A549 (cell line): ENCODE data around the gene KYNU.
A peak's percentile ranks its signal among the peaks of the same experiment; 100 is the strongest.

ENCODE experiments used
- GATA3 ChIP-seq: IDR thresholded peaks from 2 replicates; pipeline ENCODE4 v1.6.1; 2012; ENCODE audit warnings: borderline replicate concordance
- HOXA7 ChIP-seq: fragments of 250-450 bp; sonication (Bioruptor Pico); IDR thresholded peaks from 2 replicates; pipeline ENCODE4 v1.5.0; 2020; ENCODE audit warnings: mild to moderate bottlenecking, moderate library complexity
- HOXB5 ChIP-seq: fragments of 250-450 bp; sonication (Bioruptor Pico); IDR thresholded peaks from 2 replicates; pipeline ENCODE4 v1.5.0; 2020; ENCODE audit warnings: mild to moderate bottlenecking, moderate library complexity
- JUN ChIP-seq, 2 experiments: fragments of >200 bp; sonication (Bioruptor Twin); formaldehyde crosslinking; IDR thresholded peaks; 2 replicates in 1 of 2; 3 replicates in 1 of 2; pipeline ENCODE4 v1.6.1; 2016 to 2017
- MAZ ChIP-seq: fragments of 150-350 bp; IDR thresholded peaks from 2 replicates; pipeline ENCODE4 v1.6.1; 2014; ENCODE audit warnings: antibody characterized with exemption, low read depth, low read length, borderline replicate concordance
- POLR2A ChIP-seq: IDR thresholded peaks from 2 replicates; pipeline ENCODE4 v1.6.1; 2012; ENCODE audit warnings: mild to moderate bottlenecking, low read length
- POLR2AphosphoS2 ChIP-seq: conservative IDR thresholded peaks from 2 replicates; pipeline ENCODE4 v1.6.1; 2012; ENCODE audit warnings: low read length, improper control_type of control experiment, inconsistent platforms
- TF ChIP-seq, protein P1 (sequence below): fragments of >200 bp; sonication (Bioruptor Twin); formaldehyde crosslinking; IDR thresholded peaks from 3 replicates; pipeline ENCODE4 v1.5.1; 2016
- TF ChIP-seq, protein P2 (sequence below): fragments of 450-650 bp; IDR thresholded peaks from 2 replicates; pipeline ENCODE4 v1.6.1; 2014; ENCODE audit warnings: antibody characterized with exemption
- TF ChIP-seq, protein P3 (sequence below): fragments of 200-600 bp; sonication (generic); IDR thresholded peaks from 2 replicates; pipeline ENCODE4 v1.6.1; 2016; ENCODE audit warnings: antibody characterized with exemption, mild to moderate bottlenecking, moderate library complexity

DNA sequence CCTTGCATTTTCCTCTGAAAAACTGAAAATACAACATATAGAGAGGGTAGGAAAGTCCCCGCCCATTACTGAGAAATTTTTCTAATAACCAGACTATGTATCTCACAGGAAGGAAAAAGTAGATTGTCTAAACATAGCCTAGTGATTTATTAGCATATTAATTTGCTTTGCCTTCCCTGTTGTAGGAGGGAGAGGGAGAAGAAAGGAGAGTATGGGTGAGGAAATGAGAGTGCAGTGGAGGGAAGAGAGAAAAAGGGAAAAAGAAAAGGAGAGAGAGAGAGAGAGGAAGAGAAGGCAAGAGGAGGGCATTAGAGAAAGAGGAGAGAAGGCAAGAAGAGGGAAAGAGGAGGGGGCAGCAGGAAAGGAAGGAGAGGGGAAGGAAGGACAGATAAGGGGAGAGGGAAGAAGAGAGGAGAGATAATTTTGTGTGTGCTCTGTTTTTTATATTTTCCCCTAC lies 3.6 kb upstream of the KYNU start:
- TF ChIP-seq, protein P1, sequence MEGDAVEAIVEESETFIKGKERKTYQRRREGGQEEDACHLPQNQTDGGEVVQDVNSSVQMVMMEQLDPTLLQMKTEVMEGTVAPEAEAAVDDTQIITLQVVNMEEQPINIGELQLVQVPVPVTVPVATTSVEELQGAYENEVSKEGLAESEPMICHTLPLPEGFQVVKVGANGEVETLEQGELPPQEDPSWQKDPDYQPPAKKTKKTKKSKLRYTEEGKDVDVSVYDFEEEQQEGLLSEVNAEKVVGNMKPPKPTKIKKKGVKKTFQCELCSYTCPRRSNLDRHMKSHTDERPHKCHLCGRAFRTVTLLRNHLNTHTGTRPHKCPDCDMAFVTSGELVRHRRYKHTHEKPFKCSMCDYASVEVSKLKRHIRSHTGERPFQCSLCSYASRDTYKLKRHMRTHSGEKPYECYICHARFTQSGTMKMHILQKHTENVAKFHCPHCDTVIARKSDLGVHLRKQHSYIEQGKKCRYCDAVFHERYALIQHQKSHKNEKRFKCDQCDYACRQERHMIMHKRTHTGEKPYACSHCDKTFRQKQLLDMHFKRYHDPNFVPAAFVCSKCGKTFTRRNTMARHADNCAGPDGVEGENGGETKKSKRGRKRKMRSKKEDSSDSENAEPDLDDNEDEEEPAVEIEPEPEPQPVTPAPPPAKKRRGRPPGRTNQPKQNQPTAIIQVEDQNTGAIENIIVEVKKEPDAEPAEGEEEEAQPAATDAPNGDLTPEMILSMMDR, result no peak
- TF ChIP-seq HOXB5 (CRISPR knock-in tag) (no peak; the same call in 1 of the 2 replicates), POLR2AphosphoS2 (no peak), MAZ (no peak), POLR2A (no peak), HOXA7 (CRISPR knock-in tag) (peak; percentile 97), GATA3 (no peak), JUN (IDR thresholded peaks at IDR 0.05) (no peak)
- TF ChIP-seq, protein P2, sequence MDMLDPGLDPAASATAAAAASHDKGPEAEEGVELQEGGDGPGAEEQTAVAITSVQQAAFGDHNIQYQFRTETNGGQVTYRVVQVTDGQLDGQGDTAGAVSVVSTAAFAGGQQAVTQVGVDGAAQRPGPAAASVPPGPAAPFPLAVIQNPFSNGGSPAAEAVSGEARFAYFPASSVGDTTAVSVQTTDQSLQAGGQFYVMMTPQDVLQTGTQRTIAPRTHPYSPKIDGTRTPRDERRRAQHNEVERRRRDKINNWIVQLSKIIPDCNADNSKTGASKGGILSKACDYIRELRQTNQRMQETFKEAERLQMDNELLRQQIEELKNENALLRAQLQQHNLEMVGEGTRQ, result no peak
- TF ChIP-seq, protein P3, sequence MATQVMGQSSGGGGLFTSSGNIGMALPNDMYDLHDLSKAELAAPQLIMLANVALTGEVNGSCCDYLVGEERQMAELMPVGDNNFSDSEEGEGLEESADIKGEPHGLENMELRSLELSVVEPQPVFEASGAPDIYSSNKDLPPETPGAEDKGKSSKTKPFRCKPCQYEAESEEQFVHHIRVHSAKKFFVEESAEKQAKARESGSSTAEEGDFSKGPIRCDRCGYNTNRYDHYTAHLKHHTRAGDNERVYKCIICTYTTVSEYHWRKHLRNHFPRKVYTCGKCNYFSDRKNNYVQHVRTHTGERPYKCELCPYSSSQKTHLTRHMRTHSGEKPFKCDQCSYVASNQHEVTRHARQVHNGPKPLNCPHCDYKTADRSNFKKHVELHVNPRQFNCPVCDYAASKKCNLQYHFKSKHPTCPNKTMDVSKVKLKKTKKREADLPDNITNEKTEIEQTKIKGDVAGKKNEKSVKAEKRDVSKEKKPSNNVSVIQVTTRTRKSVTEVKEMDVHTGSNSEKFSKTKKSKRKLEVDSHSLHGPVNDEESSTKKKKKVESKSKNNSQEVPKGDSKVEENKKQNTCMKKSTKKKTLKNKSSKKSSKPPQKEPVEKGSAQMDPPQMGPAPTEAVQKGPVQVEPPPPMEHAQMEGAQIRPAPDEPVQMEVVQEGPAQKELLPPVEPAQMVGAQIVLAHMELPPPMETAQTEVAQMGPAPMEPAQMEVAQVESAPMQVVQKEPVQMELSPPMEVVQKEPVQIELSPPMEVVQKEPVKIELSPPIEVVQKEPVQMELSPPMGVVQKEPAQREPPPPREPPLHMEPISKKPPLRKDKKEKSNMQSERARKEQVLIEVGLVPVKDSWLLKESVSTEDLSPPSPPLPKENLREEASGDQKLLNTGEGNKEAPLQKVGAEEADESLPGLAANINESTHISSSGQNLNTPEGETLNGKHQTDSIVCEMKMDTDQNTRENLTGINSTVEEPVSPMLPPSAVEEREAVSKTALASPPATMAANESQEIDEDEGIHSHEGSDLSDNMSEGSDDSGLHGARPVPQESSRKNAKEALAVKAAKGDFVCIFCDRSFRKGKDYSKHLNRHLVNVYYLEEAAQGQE, result no peak
